Activated naive CD8-positive, alpha-beta T cell treated with anti-CD3 and anti-CD28 coated beads, Interleukin-2, amount 10 ng/mL, durations not matched to agents 7 days and 5 days (primary cell): Measurements from ENCODE around the gene AVPR2. TPM values are rescaled to one million over a fixed set of nuclear protein-coding genes. Genes with fewer than 3 reads are reported as not detected.

ENCODE experiments used
- ATAC-seq: fragments of 150-1000 bp; cut with Tn5 transposase; one replicate; pipeline ENCODE4 v1.10.0; 2021; ENCODE audit warnings: low read depth, moderate library complexity
- POLR2A ChIA-PET: fragments of 350-600 bp; sonication (Branson Sonifier 250); formaldehyde crosslinking; loops from one replicate; lab custom pipeline; 2021; ENCODE audit warnings: antibody characterized with exemption; lab: Charles Lee
- DNase-seq: peaks from one replicate; pipeline ENCODE4 v3.0.0; 2021
- H3K27ac Mint-ChIP-seq: one replicate; pipeline ENCODE4 v1.8.0; 2022; ENCODE audit warnings: mild to moderate bottlenecking, mixed read lengths
- H3K27me3 Mint-ChIP-seq: one replicate; pipeline ENCODE4 v1.8.0; 2022; ENCODE audit warnings: mild to moderate bottlenecking, moderate library complexity, mixed read lengths
- H3K36me3 Mint-ChIP-seq: one replicate; pipeline ENCODE4 v1.8.0; 2021; ENCODE audit warnings: mild to moderate bottlenecking, mixed read lengths
- H3K4me1 Mint-ChIP-seq: one replicate; pipeline ENCODE4 v1.8.0; 2021; ENCODE audit warnings: mixed read lengths
- H3K4me3 Mint-ChIP-seq: one replicate; pipeline ENCODE4 v1.8.0; 2022; ENCODE audit warnings: mild to moderate bottlenecking, moderate library complexity, mixed read lengths
- H3K9me3 Mint-ChIP-seq: one replicate; pipeline ENCODE4 v1.8.0; 2021; ENCODE audit warnings: mixed read lengths
- total RNA-seq, 2 experiments: library from RNA; stranded (reverse); gene quantifications; one replicate each; pipeline ENCODE4 v1.2.3, GENCODE V29; 2021

The AVPR2 gene
- total RNA-seq, 2 experiments from 2014 or later = not detected

DNA sequence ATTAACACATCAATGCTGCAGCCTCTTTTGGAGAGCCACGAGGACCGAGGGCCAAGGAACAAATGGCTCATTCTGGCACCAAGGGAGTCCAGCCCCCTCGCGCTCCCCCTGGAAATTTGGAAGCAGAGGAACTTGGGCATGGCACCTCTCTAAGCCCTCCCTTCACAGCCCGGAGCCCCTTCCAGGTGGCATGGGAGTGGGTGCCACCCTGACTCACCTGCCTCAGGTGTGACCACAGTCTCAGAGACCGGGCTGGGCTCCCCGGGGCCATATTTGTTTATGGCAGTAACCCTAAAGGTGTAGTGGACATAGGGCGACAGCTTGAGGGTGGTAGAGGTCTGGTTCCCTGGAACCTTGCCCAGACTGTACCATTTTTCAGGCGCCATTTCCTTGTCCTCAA, 37.3 kb upstream of the AVPR2 start:
- Mint-ChIP-seq H3K27me3 (no peaks in the 10 kb centered on the region), H3K27ac (no peak overlapping the region), H3K36me3 (no peaks in the 10 kb centered on the region), H3K4me1 (no peaks in the 10 kb centered on the region), H3K9me3 (no peaks in the 10 kb centered on the region), H3K4me3 (no peak overlapping the region)
- ATAC-seq = no peak
- no peak for DNase-seq
- POLR2A ChIA-PET = no interaction called here

DNA sequence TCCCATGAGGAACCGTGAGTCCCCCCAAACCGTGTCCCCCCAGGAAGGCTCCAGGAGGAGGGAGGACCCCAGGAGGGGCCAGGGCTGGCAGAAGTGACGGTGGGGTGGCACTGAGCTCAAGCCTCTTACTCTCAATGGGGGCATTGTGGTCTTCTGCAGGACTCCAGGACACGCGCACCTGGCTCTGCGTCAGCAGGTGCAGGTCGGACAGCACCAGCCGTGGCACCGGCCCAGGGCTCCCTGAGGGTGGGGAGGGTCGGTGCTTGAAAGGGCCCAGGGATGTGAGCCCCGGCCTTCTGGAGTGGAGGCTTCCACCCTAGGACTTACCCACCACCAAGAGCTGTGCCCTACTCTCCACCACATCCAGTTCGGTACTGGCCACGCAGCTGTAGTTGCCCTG, 36.8 kb upstream of the AVPR2 start:
- POLR2A ChIA-PET = no interaction called here

DNA sequence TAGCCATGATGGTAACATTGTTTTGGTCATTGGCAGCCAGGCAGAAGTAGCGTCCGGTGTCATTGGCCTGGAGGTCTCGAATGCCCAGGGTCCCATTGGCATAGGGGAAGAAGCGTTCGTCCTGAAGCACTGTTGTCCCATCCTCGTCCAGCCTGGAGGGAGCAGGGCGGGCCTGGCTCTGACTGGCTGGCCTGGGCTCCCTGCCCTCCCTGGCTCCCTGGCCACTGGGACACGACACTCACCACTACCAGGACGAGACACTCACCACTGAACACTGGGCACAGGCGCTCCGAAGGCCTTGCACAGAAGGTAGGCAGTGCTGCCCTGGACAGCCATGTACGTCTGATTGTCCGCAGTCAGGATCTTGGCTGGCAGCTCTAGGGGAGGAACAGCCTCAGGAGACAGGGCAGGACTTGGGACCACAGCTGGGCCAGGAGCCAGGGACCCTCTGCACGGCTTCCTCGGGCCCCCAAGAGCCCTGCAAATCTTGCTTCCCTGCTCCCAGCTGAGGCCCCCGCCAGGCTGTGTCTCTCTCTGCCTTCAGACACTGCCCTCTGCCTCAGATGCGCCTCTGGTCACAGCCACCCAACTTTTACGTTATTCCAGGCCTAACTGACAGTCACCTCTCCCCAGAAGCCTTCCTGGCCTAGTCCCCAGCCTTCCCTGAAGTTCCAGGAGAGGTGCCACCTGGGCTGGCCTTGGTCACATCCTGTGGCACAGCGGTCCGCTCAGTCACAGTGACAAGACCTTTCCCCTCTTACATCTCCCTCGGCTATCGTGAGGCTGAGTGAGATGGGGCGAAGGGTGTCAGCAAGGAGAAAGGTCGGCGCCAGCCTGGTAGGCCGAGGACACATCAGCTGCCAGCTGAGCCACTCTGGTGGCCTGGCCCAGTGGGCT, 35.6 kb upstream of the AVPR2 start:
- H3K4me1 Mint-ChIP-seq = no peaks in the 10 kb centered on the region
- no peak overlapping the region for H3K4me3 Mint-ChIP-seq
- no peaks in the 10 kb centered on the region for H3K36me3 Mint-ChIP-seq
- ATAC-seq (no peak), DNase-seq (no peak)
- POLR2A ChIA-PET = no interaction called here
- H3K9me3 Mint-ChIP-seq = no peaks in the 10 kb centered on the region
- no peak overlapping the region for H3K27ac Mint-ChIP-seq
- H3K27me3 Mint-ChIP-seq = no peaks in the 10 kb centered on the region

More for the DNA sequence above, 36.8 kb upstream of the AVPR2 start:
- Mint-ChIP-seq H3K27me3 (no peaks in the 10 kb centered on the region), H3K9me3 (no peaks in the 10 kb centered on the region), H3K36me3 (no peaks in the 10 kb centered on the region), H3K4me1 (no peaks in the 10 kb centered on the region), H3K4me3 (no peak overlapping the region), H3K27ac (no peak overlapping the region)
- DNase-seq (no peak), ATAC-seq (no peak)

DNA sequence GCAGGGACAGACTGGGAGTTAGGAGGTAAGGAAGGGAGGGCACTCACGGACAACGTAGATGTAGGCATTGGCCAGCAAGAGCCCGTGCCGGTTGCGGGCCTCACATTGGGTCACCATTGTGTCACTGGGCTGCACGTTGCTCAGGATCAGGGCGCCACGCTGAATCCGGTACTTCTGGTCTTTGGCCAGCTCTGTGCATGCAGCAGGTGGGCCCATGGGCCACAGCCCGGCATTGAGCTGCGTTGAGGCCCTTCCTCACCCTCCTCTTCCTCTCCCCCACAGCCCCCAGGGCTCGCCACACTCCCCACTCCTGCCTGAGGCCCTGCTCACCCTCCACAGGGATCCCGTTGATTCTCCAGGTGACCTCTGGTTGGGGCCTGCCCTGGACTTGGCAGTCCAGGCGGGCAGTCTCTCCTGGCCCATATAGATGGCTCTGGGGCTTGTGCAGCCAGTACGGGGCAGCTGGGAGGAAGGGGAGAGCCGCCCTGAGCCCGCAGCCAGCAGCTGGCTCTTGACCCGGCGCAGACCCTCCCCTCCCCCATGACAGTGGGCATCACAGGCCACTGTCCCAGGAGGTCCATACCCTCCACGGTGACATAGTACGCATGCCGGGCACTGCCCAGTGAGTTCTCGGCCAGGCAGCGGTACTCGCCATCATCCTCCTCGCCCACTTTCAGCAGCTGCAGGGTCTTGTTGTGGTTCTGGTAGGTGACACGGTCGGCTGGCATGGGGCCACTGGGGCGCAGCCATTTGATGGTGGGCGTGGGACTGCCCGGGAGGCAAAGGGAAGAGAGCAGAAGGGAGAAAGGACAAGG, 34.8 kb upstream of the AVPR2 start:
- no peaks in the 10 kb centered on the region for H3K27me3 Mint-ChIP-seq
- H3K9me3 Mint-ChIP-seq = no peaks in the 10 kb centered on the region
- no peak overlapping the region for H3K27ac Mint-ChIP-seq
- DNase-seq = no peak
- POLR2A ChIA-PET = no interaction called here
- no peaks in the 10 kb centered on the region for H3K36me3 Mint-ChIP-seq
- peaks cover under 1% of the 10 kb centered on the region for H3K4me1 Mint-ChIP-seq
- no peak overlapping the region for H3K4me3 Mint-ChIP-seq
- ATAC-seq = no peak

- H3K27ac Mint-ChIP-seq = no peak overlapping the region
- POLR2A ChIA-PET = no interaction called here
Observed at GRCh38 chrX:153870288-153870690, 34.2 kb upstream of the AVPR2 start.

GRCh38 chrX:153870791-153871360, 33.6 kb upstream of the AVPR2 start:
- ATAC-seq (no peak), DNase-seq (no peak)
- Mint-ChIP-seq H3K27me3 (no peaks in the 10 kb centered on the region), H3K9me3 (no peaks in the 10 kb centered on the region), H3K4me1 (peaks cover 3% of the 10 kb centered on the region), H3K4me3 (no peak overlapping the region), H3K36me3 (no peaks in the 10 kb centered on the region), H3K27ac (no peak overlapping the region)
- POLR2A ChIA-PET = no interaction called here

More at GRCh38 chrX:153870288-153870690, 34.2 kb upstream of the AVPR2 start:
- Mint-ChIP-seq H3K4me1 (peaks cover 3% of the 10 kb centered on the region), H3K36me3 (no peaks in the 10 kb centered on the region), H3K9me3 (no peaks in the 10 kb centered on the region), H3K4me3 (no peak overlapping the region), H3K27me3 (no peaks in the 10 kb centered on the region)
- no peak for DNase-seq
- no peak for ATAC-seq

DNA sequence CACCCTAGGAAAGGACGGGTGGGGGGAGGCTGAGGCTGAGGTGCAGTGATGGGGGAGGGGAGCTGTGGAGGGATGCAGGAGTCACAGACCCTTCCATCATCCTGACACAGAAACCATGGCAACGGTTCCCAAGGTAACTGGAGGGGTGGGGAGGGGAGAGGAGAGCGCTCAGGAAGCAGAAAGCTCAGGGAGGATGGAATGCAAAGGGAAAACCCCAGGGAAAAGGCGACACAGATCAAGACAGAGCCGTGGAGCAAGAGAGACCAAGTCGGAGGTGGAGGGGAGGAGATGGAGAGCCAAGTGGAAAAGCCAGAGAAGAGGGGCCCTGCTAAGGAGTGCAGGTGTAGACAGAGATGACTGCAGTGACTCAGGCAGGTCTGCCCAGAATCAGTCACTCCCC, 33.0 kb upstream of the AVPR2 start:
- Mint-ChIP-seq H3K27me3 (no peaks in the 10 kb centered on the region), H3K9me3 (no peaks in the 10 kb centered on the region), H3K27ac (no peak overlapping the region), H3K4me1 (peaks cover 6% of the 10 kb centered on the region), H3K4me3 (no peak overlapping the region), H3K36me3 (no peaks in the 10 kb centered on the region)
- DNase-seq = no peak
- ATAC-seq = no peak
- POLR2A ChIA-PET = no interaction called here

DNA sequence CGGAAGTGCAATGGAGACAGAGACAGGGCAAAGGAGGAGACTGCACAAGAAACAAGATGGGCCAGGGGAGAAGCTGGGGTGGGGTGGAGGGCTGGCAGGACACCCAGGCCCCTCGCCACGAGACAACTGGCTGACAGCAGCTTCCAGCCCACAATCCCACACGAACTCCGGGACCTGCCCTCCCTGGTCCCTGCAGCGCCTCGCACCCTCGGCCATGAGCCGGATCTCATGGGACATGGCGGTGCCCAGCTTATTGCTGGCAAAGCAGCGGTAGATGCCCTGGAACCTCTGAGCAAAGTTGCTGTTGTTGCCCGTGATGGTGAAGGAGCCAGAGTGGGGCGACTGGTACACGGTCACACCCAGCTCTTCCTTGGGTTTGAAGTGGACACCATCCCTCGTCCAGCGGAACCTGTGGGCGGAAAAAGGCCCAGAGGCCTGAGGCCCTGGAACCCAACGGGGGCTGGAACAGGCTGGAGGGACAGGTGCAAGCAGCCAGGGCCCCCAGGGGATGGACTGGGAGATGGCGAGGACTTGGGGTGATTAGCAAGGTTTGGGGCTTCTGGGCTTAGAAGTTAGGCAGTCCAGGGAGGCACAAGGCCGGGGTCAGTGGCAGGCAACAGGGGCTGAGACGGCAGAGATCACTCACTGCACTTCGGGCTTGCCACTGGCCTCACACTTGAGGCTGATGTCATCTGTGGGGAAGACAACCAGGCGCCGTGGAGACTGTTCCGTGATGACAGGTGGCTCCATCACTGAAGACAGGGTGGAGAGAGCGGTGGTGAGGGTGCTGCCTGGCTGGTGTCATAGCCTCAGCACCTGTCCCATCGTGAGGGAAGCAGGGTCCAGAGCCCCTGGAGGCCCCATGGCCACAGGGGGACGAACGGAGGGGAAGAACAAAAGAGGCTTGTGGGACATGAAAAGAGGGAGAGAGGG, 32.3 kb upstream of the AVPR2 start:
- no peaks in the 10 kb centered on the region for H3K27me3 Mint-ChIP-seq
- no peaks in the 10 kb centered on the region for H3K9me3 Mint-ChIP-seq
- POLR2A ChIA-PET = no interaction called here
- no peaks in the 10 kb centered on the region for H3K36me3 Mint-ChIP-seq
- no peak overlapping the region for H3K27ac Mint-ChIP-seq
- no peak for DNase-seq
- H3K4me3 Mint-ChIP-seq = no peak overlapping the region
- peaks cover 6% of the 10 kb centered on the region for H3K4me1 Mint-ChIP-seq
- no peak for ATAC-seq

- H3K36me3 Mint-ChIP-seq = no peaks in the 10 kb centered on the region
- DNase-seq (no peak), ATAC-seq (no peak)
- POLR2A ChIA-PET = no interaction called here
- H3K4me3 Mint-ChIP-seq = no peak overlapping the region
- H3K9me3 Mint-ChIP-seq = no peaks in the 10 kb centered on the region
- H3K4me1 Mint-ChIP-seq = peaks cover 12% of the 10 kb centered on the region
- no peaks in the 10 kb centered on the region for H3K27me3 Mint-ChIP-seq
- H3K27ac Mint-ChIP-seq = no peak overlapping the region
Observed at GRCh38 chrX:153873282-153874084, 31.0 kb upstream of the AVPR2 start.

DNA sequence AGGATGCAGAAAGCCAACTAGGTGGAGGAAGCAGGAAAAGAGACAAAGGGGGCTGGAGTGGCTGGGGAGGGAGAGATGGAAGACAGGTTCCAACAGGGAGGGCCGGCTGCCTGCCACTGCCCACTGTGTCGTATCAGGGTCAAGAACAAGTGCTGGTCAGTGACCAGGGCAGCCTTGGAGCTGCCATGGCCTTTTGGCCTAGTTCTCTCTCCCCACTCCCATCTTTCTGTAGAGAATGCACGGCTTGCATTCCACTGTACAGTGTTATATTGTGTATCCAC, 30.4 kb upstream of the AVPR2 start:
- ATAC-seq = no peak
- Mint-ChIP-seq H3K27me3 (no peaks in the 10 kb centered on the region), H3K4me1 (peaks cover 12% of the 10 kb centered on the region), H3K9me3 (no peaks in the 10 kb centered on the region), H3K27ac (no peak overlapping the region), H3K4me3 (no peak overlapping the region), H3K36me3 (no peaks in the 10 kb centered on the region)
- DNase-seq = no peak
- POLR2A ChIA-PET = no interaction called here

GRCh38 chrX:153874366-153875125, 29.9 kb upstream of the AVPR2 start:
- Mint-ChIP-seq H3K36me3 (no peaks in the 10 kb centered on the region), H3K4me1 (peaks cover 14% of the 10 kb centered on the region), H3K9me3 (no peaks in the 10 kb centered on the region), H3K27ac (no peak overlapping the region), H3K27me3 (peaks cover 5% of the 10 kb centered on the region), H3K4me3 (no peak overlapping the region)
- DNase-seq = no peak
- POLR2A ChIA-PET = no interaction called here
- no peak for ATAC-seq
